Neural cell (in vitro differentiated cells): ENCODE measurements around the gene CRPPA.

Source experiments
- SMC3 ChIP-seq: fragments of 450-650 bp; conservative IDR thresholded peaks from 2 replicates; pipeline ENCODE4 v1.6.1; 2014; ENCODE audit warnings: antibody characterized with exemption, mild to moderate bottlenecking, moderate library complexity; ENCODE audit not compliant: poor library complexity
- TF ChIP-seq, protein P1 (sequence below): fragments of 450-650 bp; IDR thresholded peaks from 2 replicates; pipeline ENCODE4 v1.5.1; 2014; ENCODE audit warnings: antibody characterized with exemption, mild to moderate bottlenecking, moderate library complexity; ENCODE audit not compliant: poor library complexity, severe bottlenecking

DNA sequence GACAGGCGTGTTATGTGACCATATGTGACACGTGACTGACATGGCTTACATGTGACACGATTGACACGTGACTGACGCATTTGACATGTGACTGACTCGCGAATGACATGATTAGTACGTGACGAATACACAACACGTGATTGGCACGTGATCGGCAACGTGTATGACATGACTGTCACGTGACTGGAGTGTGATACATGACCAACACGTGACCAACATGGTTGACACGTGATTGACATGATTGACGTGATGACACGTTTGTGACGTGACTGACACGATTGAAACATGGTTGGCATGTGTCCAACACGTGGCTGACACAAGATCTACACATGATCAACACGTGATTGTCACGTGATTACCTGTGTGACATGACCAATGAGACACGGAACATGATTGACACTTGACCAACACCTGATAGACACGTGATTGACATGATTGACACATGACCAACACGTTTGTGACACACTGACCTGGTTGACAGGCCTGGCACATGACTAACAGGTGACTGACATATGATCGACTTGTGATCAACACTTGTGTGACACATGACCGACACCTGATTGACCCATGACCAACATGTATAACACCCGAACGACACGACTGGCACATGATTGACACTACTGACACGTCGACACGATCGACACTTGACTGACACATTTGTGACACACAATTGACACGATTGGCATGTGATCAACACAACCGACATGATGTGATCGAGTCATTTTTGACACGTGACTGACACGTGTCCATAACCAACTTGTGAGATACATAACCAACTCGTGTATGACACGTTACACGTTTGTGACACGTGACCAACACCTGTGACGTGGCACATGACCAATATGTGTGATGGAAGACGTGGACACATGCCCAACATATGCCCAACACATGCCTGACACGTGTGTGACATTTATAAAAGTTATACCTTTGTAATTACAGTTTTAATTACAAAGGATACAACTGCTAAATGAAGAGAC lies 21.1 kb downstream of the CRPPA start:
- TF ChIP-seq, protein P1, sequence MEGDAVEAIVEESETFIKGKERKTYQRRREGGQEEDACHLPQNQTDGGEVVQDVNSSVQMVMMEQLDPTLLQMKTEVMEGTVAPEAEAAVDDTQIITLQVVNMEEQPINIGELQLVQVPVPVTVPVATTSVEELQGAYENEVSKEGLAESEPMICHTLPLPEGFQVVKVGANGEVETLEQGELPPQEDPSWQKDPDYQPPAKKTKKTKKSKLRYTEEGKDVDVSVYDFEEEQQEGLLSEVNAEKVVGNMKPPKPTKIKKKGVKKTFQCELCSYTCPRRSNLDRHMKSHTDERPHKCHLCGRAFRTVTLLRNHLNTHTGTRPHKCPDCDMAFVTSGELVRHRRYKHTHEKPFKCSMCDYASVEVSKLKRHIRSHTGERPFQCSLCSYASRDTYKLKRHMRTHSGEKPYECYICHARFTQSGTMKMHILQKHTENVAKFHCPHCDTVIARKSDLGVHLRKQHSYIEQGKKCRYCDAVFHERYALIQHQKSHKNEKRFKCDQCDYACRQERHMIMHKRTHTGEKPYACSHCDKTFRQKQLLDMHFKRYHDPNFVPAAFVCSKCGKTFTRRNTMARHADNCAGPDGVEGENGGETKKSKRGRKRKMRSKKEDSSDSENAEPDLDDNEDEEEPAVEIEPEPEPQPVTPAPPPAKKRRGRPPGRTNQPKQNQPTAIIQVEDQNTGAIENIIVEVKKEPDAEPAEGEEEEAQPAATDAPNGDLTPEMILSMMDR: no peak
- TF ChIP-seq SMC3: no peak
